Fibroblast of pulmonary artery (primary cell): Measurements from ENCODE around the gene ZNF385D.
A peak's percentile ranks its signal among the peaks of the same experiment; 100 is the strongest.

Experiments used
- DNase-seq: peaks from one replicate; pipeline ENCODE4 v3.0.0-alpha.2; 2010; ENCODE audit warnings: low read depth
- H3K4me3 ChIP-seq: replicated peaks from 2 replicates; pipeline ENCODE4 v1.5.1; 2011; ENCODE audit warnings: low read depth, mild to moderate bottlenecking, control low read depth, low read length, moderate library complexity
- CTCF ChIP-seq: IDR thresholded peaks from 2 replicates; pipeline ENCODE4 v1.5.1; 2011; ENCODE audit warnings: mild to moderate bottlenecking, control low read depth, low read length, inconsistent platforms; ENCODE audit errors: missing control alignments

ZNF385D gene

GRCh38 chr3:21691036-21691435, 60.0 kb downstream of the ZNF385D start:
- no peak for TF ChIP-seq CTCF
- no peak overlapping the region for H3K4me3 ChIP-seq
- DNase-seq = no peak

GRCh38 chr3:21682206-21682605, 68.8 kb downstream of the ZNF385D start:
- DNase-seq = no peak
- no peak for TF ChIP-seq CTCF
- H3K4me3 ChIP-seq = no peak overlapping the region

- no peak for TF ChIP-seq CTCF
- no peak overlapping the region for H3K4me3 ChIP-seq
- DNase-seq = no peak
Measured at GRCh38 chr3:21673393-21673792, 77.6 kb downstream of the ZNF385D start.

GRCh38 chr3:21672303-21672702, 78.7 kb downstream of the ZNF385D start:
- TF ChIP-seq CTCF = no peak
- no peak overlapping the region for H3K4me3 ChIP-seq
- peak; percentile 84 for DNase-seq

- DNase-seq = no peak
- no peak overlapping the region for H3K4me3 ChIP-seq
- no peak for TF ChIP-seq CTCF
Measured at GRCh38 chr3:21670386-21670785, 80.6 kb downstream of the ZNF385D start.

GRCh38 chr3:21668012-21668411, 83.0 kb downstream of the ZNF385D start:
- H3K4me3 ChIP-seq = no peak overlapping the region
- TF ChIP-seq CTCF = no peak
- DNase-seq = no peak

GRCh38 chr3:21665444-21666100, 85.4 kb downstream of the ZNF385D start:
- no peak overlapping the region for H3K4me3 ChIP-seq
- no peak for DNase-seq
- no peak for TF ChIP-seq CTCF
